ENCODE measurements around the gene MED15.

Gene MED15

GRCh38 chr22:20629401-20629800 is 122.0 kb downstream of the MED15 start:
- DNase-seq, result no peak

- DNase-seq, result no peak
Measured at GRCh38 chr22:20630873-20631617, 123.6 kb downstream of the MED15 start.

GRCh38 chr22:20632082-20632481 is 124.7 kb downstream of the MED15 start:
- DNase-seq, result no peak

DNA sequence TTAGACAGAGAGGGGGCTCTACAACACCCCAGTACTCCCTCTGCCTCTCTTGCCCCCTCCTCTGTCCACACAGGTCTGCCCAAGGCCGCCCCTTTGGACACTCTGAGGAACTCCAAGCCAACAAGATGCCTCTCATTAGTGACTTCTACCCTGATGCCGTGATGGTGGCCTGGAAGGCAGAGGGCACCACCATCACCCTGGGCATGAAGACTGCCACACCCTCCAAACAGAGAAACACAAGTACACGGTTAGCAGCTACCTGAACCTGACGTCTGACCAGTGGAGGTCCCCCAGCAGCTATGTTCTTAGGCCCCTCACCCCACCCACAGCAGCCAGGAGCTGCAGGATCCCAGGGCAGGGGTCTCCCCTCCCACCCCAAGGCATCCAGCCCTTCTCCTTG is 125.1 kb downstream of the MED15 start:
- no peak for DNase-seq

- no peak for DNase-seq
Measured at GRCh38 chr22:20634560-20635226, 127.3 kb downstream of the MED15 start.

- DNase-seq, result no peak
Measured at GRCh38 chr22:20635227-20635591, 127.8 kb downstream of the MED15 start.

DNA sequence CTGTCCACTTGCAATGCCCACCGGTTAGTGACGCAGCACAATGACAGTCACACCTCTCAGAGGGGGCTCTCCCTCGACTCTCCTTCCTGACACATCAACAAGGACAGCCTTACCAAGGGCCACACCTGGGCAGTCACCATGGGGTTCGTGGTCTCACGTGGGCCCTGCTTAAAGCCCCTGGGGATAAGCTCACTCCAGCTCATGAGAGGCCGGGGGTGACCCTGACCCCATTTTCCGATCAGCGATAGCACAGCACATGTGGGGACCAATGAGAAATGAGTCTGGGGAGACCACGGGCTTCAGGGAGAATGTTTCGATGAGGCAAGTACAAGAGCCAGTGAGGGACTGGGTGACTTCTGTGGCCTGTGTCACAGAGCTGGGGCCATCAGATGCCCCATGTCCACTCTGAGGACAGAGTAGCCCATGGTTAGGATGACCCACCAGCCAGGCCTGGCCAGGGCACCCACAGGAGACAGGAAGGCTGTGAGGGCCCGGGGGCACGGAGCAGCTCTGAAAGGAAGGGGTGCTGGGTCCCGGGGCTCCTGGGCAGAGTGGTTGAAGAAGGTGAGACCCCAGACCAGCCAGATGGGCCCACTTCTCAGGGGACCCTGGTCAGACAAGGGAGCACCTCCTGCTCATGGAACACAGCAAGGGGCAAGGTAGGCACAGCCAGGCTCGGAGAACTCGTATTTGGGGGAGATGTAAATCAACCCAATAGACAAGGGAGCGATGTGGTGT is 128.8 kb downstream of the MED15 start:
- no peak for DNase-seq

GRCh38 chr22:20636945-20637344 is 129.5 kb downstream of the MED15 start:
- no peak for DNase-seq
